Lung (tissue), 12 donors: ENCODE results near the gene THEMIS. TPM values are rescaled to one million over a fixed set of nuclear protein-coding genes. Genes with fewer than 3 reads are reported as not detected.

Experiments used
- ATAC-seq: fragments of 200-7000 bp; cut with Tn5 transposase; one replicate; pipeline ENCODE4 v1.9.1; 2020; ENCODE audit warnings: moderate number of reproducible peaks; ENCODE audit not compliant: insufficient read depth, low FRiP score
- DNase-seq, 3 donors: peaks; one replicate each; pipeline ENCODE4 v3.0.0-alpha.2; 2013 to 2017
- H3K27ac ChIP-seq, 2 donors: one replicate each; pipeline ENCODE4 v1.5.1; 2013; ENCODE audit warnings: mild to moderate bottlenecking in 2 of 2, moderate library complexity in 2 of 2, control low read depth in 1 of 2, inconsistent platforms in 1 of 2, low read depth in 1 of 2, low read length in 1 of 2
- H3K27me3 ChIP-seq, 3 donors: one replicate each; pipeline ENCODE4 v1.5.1; 2013; ENCODE audit warnings: low read length in 2 of 3; ENCODE audit not compliant: control insufficient read depth in 3 of 3, insufficient read depth in 3 of 3
- H3K36me3 ChIP-seq, 4 donors: one replicate each; pipeline ENCODE4 v1.5.1; 2013; ENCODE audit warnings: low read length in 4 of 4, mild to moderate bottlenecking in 1 of 4, moderate library complexity in 1 of 4; ENCODE audit not compliant: control insufficient read depth in 4 of 4, insufficient read depth in 4 of 4
- H3K4me1 ChIP-seq, 5 donors: one replicate each; pipeline ENCODE4 v1.5.1; 2013; ENCODE audit warnings: low read length in 5 of 5, mild to moderate bottlenecking in 2 of 5, moderate library complexity in 1 of 5; ENCODE audit not compliant: control insufficient read depth in 5 of 5, insufficient read depth in 5 of 5
- H3K4me3 ChIP-seq: one replicate; pipeline ENCODE4 v1.5.1; 2013; ENCODE audit warnings: mild to moderate bottlenecking, control low read depth, moderate library complexity
- H3K9ac ChIP-seq, 2 donors: one replicate each; pipeline ENCODE4 v1.5.1; 2013; ENCODE audit warnings: low read length in 2 of 2, control low read depth in 1 of 2; ENCODE audit not compliant: insufficient read depth in 1 of 2
- H3K9me3 ChIP-seq, 4 donors: one replicate each; pipeline ENCODE4 v1.5.1; 2013; ENCODE audit warnings: low read length in 3 of 4, mild to moderate bottlenecking in 1 of 4, moderate library complexity in 1 of 4; ENCODE audit not compliant: control insufficient read depth in 4 of 4, insufficient read depth in 3 of 4
- CTCF ChIP-seq: IDR thresholded peaks from 2 replicates; pipeline ENCODE4 v1.5.1; 2012; ENCODE audit warnings: mild to moderate bottlenecking; ENCODE audit errors: control extremely low read depth, extremely low read depth
- WGBS, 2 donors: extraction: QIAGEN DNeasy Blood & Tissue Kit; methylation state at CpG; one replicate each; pipeline ENCODE4 v1.1.7; 2013; 5-methylcytosine and 5-hydroxymethylcytosine counted together
- polyA plus RNA-seq, 2 donors: library from polyadenylated mRNA; stranded (reverse); fragments of 200-250 nt; gene quantifications; one replicate each; pipeline ENCODE4 v1.2.1, GENCODE V29; 2013
- total RNA-seq, 2 donors: library from RNA; depleted of rRNA in 1 of 2; stranded (reverse); fragments of >200 nt in 1 of 2; gene quantifications; one replicate each; pipeline ENCODE4 v1.2.1, GENCODE V29; 2014 to 2021
- donor health status: control.
- donor health status: control.
- donor health status: Bipolar disorder and iron deficiency.
- donor health status: healthy.
- donor health status: DM: yes; HTN: yes; CAD: no.

THEMIS gene
- total and polyA plus RNA-seq, 4 donors = 0.22 to 0.86 (median 0.54) TPM

- Histone ChIP-seq H3K27ac (no peak overlapping the region), H3K36me3 (no peaks in the 10 kb centered on the region), H3K9me3 (no peaks in the 10 kb centered on the region), H3K9ac (no peak overlapping the region), H3K27me3 (no peaks in the 10 kb centered on the region), H3K4me1 (no peaks in the 10 kb centered on the region), H3K4me3 (no peak overlapping the region)
- no peak for TF ChIP-seq CTCF
- ATAC-seq (no peak), DNase-seq (no peak)
- 87 to 91% methylated on average over 1 of the region's 1 CpG for WGBS, 2 donors
These were observed 46.8 kb downstream of the THEMIS start for GRCh38 chr6:127854009-127854408.

GRCh38 chr6:127851197-127851596, 49.7 kb downstream of the THEMIS start:
- no peaks in the 10 kb centered on the region for H3K36me3 ChIP-seq
- 89 to 92% methylated on average over 1 of the region's 1 CpG for WGBS, 2 donors
- ATAC-seq = no peak
- TF ChIP-seq CTCF = no peak
- H3K27ac ChIP-seq = no peak overlapping the region
- no peaks in the 10 kb centered on the region for H3K4me1 ChIP-seq
- H3K27me3 ChIP-seq = no peaks in the 10 kb centered on the region
- H3K4me3 ChIP-seq = no peak overlapping the region
- H3K9me3 ChIP-seq = no peaks in the 10 kb centered on the region
- no peak for DNase-seq
- H3K9ac ChIP-seq = no peak overlapping the region

- 88 to 92% methylated on average over 3 of the region's 3 CpGs for WGBS, 2 donors
- no peak for DNase-seq
- H3K27ac ChIP-seq = no peak overlapping the region
These were observed 55.6 kb downstream of the THEMIS start for GRCh38 chr6:127845242-127845641.

More at GRCh38 chr6:127845242-127845641, 55.6 kb downstream of the THEMIS start:
- TF ChIP-seq CTCF = no peak
- H3K9me3 ChIP-seq = peaks cover 0 to 4% (median 0%) of the 10 kb centered on the region in 4 donors
- ATAC-seq = no peak
- H3K4me3 ChIP-seq = no peak overlapping the region
- H3K4me1 ChIP-seq = no peaks in the 10 kb centered on the region
- H3K27me3 ChIP-seq = no peaks in the 10 kb centered on the region
- no peak overlapping the region for H3K9ac ChIP-seq
- no peaks in the 10 kb centered on the region for H3K36me3 ChIP-seq
